ENCODE results near the gene MED13L. TPM values are rescaled to one million over a fixed set of nuclear protein-coding genes. Genes with fewer than 3 reads are reported as not detected.

The MED13L gene
- total RNA-seq, 2 experiments from 2014 or later: 203 to 208 TPM

DNA sequence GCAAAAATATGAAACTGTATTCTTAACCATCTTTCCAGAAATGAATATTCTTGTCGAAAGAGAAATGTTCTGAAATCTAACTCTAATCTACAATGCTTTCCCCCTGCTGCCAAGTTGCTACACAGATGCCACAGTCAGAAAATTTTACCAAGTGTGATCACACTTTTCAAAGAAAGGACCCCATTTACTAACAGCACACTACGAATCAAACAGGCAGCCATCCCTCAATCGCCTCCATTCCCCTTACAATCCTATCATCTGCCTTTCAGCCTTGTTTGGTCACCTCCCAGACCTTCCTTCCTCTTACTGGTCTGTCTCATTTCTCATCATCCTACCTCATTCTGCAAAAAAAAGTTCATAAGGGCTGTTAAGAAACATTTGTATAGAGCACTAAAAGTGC is 190.1 kb downstream of the MED13L start:
- H3K36me3 Mint-ChIP-seq (ENCODE audit: low read depth): peaks cover 29% of the 10 kb centered on the region
- H3K27me3 ChIP-seq (ENCODE audit: control insufficient read depth in 1 of 2, insufficient read depth in 2 of 2, low read length in 2 of 2): no peaks in the 10 kb centered on the region
- ATAC-seq (ENCODE audit: poor library complexity): no peak
- CTCF ChIA-PET: no interaction called here
- peaks cover 4% of the 10 kb centered on the region for H3K36me3 ChIP-seq (ENCODE audit: insufficient read depth, low read length)
- no peak overlapping the region for H3K27ac ChIP-seq (ENCODE audit: low read depth in 1 of 2, low read length in 2 of 2)
- TF ChIP-seq, protein P1, sequence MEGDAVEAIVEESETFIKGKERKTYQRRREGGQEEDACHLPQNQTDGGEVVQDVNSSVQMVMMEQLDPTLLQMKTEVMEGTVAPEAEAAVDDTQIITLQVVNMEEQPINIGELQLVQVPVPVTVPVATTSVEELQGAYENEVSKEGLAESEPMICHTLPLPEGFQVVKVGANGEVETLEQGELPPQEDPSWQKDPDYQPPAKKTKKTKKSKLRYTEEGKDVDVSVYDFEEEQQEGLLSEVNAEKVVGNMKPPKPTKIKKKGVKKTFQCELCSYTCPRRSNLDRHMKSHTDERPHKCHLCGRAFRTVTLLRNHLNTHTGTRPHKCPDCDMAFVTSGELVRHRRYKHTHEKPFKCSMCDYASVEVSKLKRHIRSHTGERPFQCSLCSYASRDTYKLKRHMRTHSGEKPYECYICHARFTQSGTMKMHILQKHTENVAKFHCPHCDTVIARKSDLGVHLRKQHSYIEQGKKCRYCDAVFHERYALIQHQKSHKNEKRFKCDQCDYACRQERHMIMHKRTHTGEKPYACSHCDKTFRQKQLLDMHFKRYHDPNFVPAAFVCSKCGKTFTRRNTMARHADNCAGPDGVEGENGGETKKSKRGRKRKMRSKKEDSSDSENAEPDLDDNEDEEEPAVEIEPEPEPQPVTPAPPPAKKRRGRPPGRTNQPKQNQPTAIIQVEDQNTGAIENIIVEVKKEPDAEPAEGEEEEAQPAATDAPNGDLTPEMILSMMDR (IDR thresholded peaks at IDR 0.05): no peak
- H3K4me1 ChIP-seq (ENCODE audit: insufficient read depth, low read length): peaks cover 4% of the 10 kb centered on the region
- H3K27ac Mint-ChIP-seq: no peak overlapping the region
- H3K27me3 Mint-ChIP-seq: no peaks in the 10 kb centered on the region
- no peaks in the 10 kb centered on the region for H3K9me3 ChIP-seq (ENCODE audit: control insufficient read depth in 1 of 2, insufficient read depth in 1 of 2, low read length in 2 of 2)
- H3K9me3 Mint-ChIP-seq: no peaks in the 10 kb centered on the region
- H3K4me1 Mint-ChIP-seq (ENCODE audit: low read depth): peaks cover 74% of the 10 kb centered on the region
- no peak for DNase-seq
- intact Hi-C loops (cut with DNase I, micrococcal nuclease): no loop called here
- POLR2A ChIA-PET: no interaction called here
- no peak overlapping the region for H3K4me3 ChIP-seq (ENCODE audit: low read length)
- H3K4me3 Mint-ChIP-seq: no peak overlapping the region

DNA sequence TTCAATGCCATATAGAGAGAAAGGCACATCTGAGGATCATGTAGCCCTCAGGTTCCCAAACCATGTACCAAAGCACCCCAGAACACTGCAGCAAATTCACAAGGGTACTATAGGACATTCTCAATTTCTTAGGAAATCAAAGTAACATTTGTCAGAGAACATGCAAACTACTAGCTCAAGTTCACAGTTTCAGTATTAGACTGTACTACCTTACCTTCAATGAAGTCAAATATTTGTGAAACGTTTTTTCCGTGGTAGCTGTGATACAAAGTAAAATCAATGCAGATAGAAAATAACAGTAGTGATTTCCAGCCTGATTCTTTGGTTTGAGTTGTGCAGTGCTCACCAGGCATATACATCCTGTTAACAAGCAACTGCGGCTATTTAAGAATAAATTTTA is 197.1 kb downstream of the MED13L start:
- intact Hi-C loops (cut with DNase I, micrococcal nuclease): no loop called here
- Histone ChIP-seq H3K9me3 (ENCODE audit: control insufficient read depth in 1 of 2, insufficient read depth in 1 of 2, low read length in 2 of 2) (no peaks in the 10 kb centered on the region), H3K4me1 (ENCODE audit: insufficient read depth, low read length) (no peaks in the 10 kb centered on the region), H3K36me3 (ENCODE audit: insufficient read depth, low read length) (no peaks in the 10 kb centered on the region), H3K27me3 (ENCODE audit: control insufficient read depth in 1 of 2, insufficient read depth in 2 of 2, low read length in 2 of 2) (no peaks in the 10 kb centered on the region), H3K4me3 (ENCODE audit: low read length) (no peak overlapping the region), H3K27ac (ENCODE audit: low read depth in 1 of 2, low read length in 2 of 2) (no peak overlapping the region)
- peaks cover 37% of the 10 kb centered on the region for H3K4me1 Mint-ChIP-seq (ENCODE audit: low read depth)
- no peaks in the 10 kb centered on the region for H3K9me3 Mint-ChIP-seq
- DNase-seq (no peak), ATAC-seq (ENCODE audit: poor library complexity) (no peak)
- CTCF ChIA-PET: no interaction called here
- TF ChIP-seq, protein P1 (IDR thresholded peaks at IDR 0.05): no peak
- H3K27me3 Mint-ChIP-seq: no peaks in the 10 kb centered on the region
- POLR2A ChIA-PET: no interaction called here
- H3K4me3 Mint-ChIP-seq: no peak overlapping the region
- H3K36me3 Mint-ChIP-seq (ENCODE audit: low read depth): peaks cover 4% of the 10 kb centered on the region
- no peak overlapping the region for H3K27ac Mint-ChIP-seq

DNA sequence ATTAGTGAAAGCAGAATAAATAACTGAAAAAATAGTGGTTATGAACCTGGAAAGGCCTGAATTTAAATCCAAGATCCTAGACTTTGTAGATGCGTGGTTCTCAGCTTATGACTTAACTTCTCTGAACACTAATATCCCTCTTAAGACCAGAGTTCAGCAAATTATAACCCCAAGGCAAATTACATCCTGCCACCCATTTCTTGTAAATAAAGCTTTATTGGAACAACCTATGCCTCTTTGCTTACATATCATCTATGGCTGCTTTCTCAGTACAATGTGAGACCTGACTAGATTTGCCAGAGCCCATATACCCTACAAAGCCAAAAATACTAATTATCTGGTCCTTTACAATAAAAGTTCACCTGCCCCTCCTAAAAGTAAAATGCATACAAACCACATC is 199.1 kb downstream of the MED13L start:
- Mint-ChIP-seq H3K4me3 (no peak overlapping the region), H3K27ac (no peak overlapping the region), H3K4me1 (ENCODE audit: low read depth) (peaks cover 37% of the 10 kb centered on the region), H3K36me3 (ENCODE audit: low read depth) (no peaks in the 10 kb centered on the region), H3K27me3 (no peaks in the 10 kb centered on the region), H3K9me3 (no peaks in the 10 kb centered on the region)
- H3K4me1 ChIP-seq (ENCODE audit: insufficient read depth, low read length): no peaks in the 10 kb centered on the region
- H3K4me3 ChIP-seq (ENCODE audit: low read length): no peak overlapping the region
- H3K9me3 ChIP-seq (ENCODE audit: control insufficient read depth in 1 of 2, insufficient read depth in 1 of 2, low read length in 2 of 2): no peaks in the 10 kb centered on the region
- CTCF ChIA-PET: no interaction called here
- POLR2A ChIA-PET: no interaction called here
- no peaks in the 10 kb centered on the region for H3K27me3 ChIP-seq (ENCODE audit: control insufficient read depth in 1 of 2, insufficient read depth in 2 of 2, low read length in 2 of 2)
- ATAC-seq (ENCODE audit: poor library complexity): no peak
- intact Hi-C loops (cut with DNase I, micrococcal nuclease): no loop called here
- no peaks in the 10 kb centered on the region for H3K36me3 ChIP-seq (ENCODE audit: insufficient read depth, low read length)
- no peak for DNase-seq
- H3K27ac ChIP-seq (ENCODE audit: low read depth in 1 of 2, low read length in 2 of 2): no peak overlapping the region
- TF ChIP-seq, protein P1 (IDR thresholded peaks at IDR 0.05): no peak
